DOHH2 (cell line): ENCODE results near the gene APOC3.

Source experiments
- EZH2phosphoT487 ChIP-seq: fragments of 200-600 bp; sonication (generic); IDR thresholded peaks from 2 replicates; pipeline ENCODE4 v1.6.1; 2017; ENCODE audit warnings: borderline replicate concordance, mild to moderate bottlenecking, antibody characterized with exemption, low read length, moderate library complexity, mixed read lengths
- TF ChIP-seq, protein P1 (sequence below): fragments of 200-600 bp; sonication (generic); IDR thresholded peaks from one replicate; pipeline ENCODE4 v1.5.1; 2014; ENCODE audit warnings: antibody characterized with exemption, mild to moderate bottlenecking, low read depth, low read length; ENCODE audit not compliant: poor library complexity, severe bottlenecking

DNA sequence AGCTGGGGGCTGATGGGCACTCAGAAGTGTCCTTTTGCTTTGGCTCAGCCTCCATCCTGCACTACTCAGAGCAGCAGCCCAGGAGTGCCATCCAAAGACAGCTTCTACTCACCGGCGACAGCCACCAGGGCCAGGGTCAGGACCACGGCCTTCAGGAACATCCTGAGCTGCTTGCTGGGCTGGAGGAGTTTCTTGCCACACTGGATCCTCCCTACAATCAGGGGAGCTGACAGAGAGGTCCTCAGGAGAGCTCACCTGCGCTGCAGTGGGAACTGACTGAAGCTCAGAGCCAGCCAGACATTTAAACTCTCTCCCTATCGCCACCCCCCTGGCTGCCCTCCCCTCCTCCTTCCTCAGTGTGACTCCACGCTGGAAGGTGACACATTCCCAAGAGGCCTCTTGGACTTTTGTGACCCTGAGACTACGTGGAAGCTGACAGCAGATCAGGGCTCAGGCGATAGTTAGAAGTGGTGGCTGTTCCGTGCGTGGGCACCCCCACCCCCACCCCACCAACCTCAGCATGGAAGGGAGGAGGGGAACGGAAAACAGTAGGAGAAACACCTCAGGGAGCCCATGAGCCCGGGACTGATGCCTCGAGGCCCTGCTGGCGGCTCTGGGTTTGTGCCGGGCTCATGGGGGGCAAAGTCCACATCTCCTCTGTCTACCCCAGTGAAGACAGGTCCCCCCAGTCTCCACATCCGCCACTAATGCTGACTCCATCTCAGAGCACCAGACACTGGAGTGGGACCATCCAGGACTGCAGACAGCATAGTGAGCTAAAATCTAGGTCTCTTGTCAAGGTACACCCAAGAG, 6.5 kb upstream of the APOC3 start, which contains the start of gene APOA4:
- TF ChIP-seq, protein P1, sequence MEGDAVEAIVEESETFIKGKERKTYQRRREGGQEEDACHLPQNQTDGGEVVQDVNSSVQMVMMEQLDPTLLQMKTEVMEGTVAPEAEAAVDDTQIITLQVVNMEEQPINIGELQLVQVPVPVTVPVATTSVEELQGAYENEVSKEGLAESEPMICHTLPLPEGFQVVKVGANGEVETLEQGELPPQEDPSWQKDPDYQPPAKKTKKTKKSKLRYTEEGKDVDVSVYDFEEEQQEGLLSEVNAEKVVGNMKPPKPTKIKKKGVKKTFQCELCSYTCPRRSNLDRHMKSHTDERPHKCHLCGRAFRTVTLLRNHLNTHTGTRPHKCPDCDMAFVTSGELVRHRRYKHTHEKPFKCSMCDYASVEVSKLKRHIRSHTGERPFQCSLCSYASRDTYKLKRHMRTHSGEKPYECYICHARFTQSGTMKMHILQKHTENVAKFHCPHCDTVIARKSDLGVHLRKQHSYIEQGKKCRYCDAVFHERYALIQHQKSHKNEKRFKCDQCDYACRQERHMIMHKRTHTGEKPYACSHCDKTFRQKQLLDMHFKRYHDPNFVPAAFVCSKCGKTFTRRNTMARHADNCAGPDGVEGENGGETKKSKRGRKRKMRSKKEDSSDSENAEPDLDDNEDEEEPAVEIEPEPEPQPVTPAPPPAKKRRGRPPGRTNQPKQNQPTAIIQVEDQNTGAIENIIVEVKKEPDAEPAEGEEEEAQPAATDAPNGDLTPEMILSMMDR = no peak
- no peak for TF ChIP-seq EZH2phosphoT487
